CD4-positive, alpha-beta T cell treated with Interferon alpha-2 for 1 hour (primary cell): Measurements from ENCODE around the gene NAT8L.

Source experiments
- DNase-seq, 2 donors: peaks; one replicate each; pipeline ENCODE4 v3.0.0-alpha.2; 2020 to 2022

Gene NAT8L

DNA sequence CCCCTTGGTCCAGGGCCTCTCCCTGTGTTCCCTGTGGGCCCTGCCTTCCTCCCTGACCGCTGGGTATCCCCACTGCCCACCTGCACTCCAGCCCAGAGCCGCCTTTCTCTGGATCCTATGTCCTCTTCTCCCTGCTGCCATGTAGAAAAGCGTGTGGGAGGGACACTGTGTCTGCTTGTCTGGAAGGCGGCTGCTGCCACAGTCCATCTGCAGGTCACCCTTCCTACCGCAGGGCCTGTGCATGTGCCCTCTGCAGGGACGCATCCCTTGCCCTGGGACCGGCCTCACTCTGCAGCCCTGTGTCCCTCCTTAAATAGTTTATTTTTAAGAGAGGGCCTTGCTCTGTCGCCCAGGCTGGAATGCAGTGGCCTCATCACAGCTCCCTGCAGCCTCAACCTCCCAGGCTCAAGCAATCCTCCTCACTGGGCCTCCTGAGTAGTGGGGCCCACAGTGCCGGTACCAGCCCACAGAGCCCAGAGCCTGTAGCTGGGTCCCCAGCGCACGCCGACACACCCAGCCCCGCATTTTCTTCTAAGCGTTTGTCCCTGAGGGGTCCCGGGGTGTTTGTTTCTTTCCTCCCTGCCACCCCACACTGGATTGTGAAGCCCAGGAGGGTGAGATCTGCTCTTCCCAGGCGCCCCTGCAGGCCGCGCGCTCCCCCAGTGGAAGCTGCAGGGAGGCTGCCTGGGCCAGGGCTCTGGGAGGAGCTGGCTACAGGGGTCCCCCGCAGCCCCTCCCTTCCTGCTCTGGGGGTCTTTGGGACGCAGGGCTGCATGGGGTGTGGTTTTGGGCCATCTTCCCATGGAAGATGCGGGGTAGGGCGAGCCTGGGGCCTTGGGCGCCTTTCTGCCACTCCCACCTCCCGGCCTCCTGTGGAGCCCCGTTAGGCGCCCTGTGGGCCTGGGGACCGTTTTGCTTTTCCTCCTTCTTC is 12.8 kb upstream of the NAT8L start:
- no peak for DNase-seq

- DNase-seq, result no peak
These were observed 12.0 kb upstream of the NAT8L start for GRCh38 chr4:2047031-2047660.

GRCh38 chr4:2047781-2048581 is 11.1 kb upstream of the NAT8L start:
- no peak for DNase-seq

GRCh38 chr4:2048831-2049230 is 10.3 kb upstream of the NAT8L start:
- DNase-seq, result no peak

DNA sequence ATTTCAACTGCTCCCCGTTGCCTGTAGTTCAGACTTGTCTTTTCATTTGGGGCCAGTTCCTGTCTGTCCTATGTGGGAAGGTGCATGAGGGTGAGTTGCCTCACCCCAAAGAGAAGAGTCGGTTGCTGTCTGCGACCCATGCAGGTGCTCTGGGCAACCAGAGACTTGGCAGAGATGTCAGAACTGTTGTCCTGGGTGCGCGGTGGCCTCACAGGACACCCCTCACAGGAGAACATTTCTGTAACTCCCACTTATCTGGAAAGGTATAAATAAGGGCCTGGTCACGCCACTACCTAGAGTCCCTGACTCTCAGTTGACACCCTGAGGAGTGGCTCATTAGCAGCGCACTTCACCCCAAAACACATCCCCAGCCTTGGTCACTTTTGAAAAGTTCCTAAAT is 9.7 kb upstream of the NAT8L start:
- no peak for DNase-seq

DNA sequence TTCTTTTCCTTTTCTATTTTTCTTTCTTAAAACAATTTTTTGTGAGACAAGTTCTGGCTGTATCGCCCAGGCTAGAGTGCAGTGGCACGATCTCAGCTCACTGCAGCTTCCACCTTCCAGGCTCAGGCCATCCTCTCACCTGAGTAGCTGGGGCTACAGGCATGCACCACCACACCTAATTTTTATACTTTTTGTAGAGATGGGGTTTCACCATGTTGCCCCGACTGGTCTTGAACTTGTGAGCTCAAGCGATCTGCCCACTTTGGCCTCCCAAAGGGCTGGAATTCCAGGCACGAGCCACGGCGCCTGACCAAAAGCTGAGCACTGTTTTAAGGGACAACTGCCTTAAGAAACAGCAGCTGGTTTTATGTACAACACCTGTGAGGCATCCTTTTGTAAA is 9.3 kb upstream of the NAT8L start:
- DNase-seq, result no peak

DNA sequence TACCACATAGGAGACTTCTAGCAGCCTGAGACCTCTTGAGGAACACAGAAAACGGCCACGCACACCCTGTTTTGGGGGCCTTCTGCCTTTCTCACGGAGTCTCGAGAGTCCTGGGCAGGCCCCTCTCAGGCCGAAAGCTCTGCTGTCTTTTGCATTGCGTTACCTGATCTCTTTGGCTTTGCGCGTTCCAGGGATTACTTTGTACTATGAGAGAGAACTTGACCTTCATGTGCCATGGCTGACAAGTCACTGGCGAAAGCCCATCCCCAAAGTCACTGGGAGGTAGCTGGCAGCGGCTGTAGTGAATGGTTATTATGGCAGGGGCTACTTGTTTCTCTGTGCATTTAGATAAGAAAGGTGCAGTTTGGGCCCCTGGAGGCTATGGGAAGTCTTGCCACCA is 8.0 kb upstream of the NAT8L start:
- DNase-seq, result no peak

- DNase-seq, result no peak
These were observed 4.9 kb upstream of the NAT8L start for GRCh38 chr4:2054217-2054616.

GRCh38 chr4:2057382-2058065 is 1.6 kb upstream of the NAT8L start:
- DNase-seq, result no peak

- DNase-seq, result no peak
These were observed 672 bp upstream of the NAT8L start for GRCh38 chr4:2058264-2059045.

DNA sequence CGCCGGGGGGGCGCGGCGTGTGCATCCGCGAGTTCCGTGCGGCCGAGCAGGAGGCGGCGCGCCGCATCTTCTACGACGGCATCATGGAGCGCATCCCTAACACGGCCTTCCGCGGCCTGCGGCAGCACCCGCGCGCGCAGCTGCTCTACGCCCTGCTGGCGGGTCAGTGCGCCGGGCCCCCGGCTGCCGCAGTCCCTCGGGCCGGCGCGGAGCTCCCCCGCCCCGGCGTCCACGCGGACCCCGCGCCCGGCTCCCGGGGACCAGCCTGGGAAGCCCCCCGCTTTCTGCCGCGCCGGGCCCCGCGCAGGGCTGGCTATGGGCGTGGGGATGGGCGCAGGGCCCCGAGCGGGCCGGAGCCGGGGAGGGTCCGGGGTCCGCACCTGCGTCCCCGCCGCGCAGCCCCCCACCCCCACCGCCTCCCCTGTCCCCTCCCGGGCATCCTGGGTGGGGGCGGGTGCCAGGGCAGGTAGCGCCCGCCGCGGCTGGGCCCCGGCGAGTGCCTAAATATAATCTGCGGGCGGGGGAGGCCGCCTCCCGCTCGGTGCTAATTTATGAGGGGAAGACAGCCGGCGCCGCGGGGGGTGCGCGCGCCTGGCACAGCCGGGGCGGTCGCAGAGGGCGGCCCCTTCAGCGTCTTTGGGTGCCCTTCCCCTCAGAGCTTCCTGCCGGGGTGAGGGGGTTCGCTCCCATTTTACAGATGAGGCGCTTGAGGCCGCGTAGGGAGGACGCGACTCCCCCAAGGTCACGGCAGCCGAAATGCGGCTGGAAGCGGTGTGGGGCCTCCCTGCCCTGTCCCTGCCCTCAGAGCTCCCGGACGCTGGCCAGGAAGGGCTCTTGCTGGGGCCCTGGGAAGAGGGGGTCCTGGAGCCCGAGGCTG is 837 bp downstream of the NAT8L start:
- no peak for DNase-seq

- DNase-seq, result no peak
These were observed 1.6 kb downstream of the NAT8L start for GRCh38 chr4:2060611-2061185.

GRCh38 chr4:2061186-2062131 is 2.3 kb downstream of the NAT8L start:
- no peak for DNase-seq

DNA sequence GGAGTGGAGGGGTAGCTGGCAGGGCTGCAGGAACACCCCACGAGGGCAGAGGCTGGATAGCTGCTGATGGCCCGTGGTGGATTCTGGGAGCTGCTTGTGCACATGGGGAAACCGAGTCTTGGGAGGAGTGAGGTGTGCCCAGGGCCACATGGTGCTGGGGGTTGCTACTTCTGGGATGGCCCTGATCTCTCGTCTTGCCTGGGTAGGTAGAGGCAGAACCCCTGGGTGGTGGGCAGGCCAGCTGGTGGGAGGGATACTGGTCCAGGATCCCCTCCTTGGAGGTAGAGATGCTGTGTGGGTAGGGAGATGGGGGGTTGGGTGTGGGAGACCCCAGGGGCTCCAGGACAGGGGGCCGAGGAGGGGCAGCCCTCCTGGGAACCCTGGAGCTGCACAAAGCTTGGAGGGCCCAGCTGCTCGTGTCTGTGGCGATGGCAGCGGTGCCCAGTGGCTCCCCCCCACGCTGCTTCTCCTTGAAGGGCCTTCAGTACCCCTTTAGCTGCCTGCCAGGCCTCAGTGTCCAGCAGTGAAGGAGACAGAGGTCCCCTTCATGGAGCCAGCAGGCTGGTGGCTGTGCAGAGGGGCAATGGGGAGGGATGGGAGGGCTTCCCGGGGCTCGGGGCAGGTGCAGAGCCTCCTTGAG is 3.2 kb downstream of the NAT8L start:
- no peak for DNase-seq

DNA sequence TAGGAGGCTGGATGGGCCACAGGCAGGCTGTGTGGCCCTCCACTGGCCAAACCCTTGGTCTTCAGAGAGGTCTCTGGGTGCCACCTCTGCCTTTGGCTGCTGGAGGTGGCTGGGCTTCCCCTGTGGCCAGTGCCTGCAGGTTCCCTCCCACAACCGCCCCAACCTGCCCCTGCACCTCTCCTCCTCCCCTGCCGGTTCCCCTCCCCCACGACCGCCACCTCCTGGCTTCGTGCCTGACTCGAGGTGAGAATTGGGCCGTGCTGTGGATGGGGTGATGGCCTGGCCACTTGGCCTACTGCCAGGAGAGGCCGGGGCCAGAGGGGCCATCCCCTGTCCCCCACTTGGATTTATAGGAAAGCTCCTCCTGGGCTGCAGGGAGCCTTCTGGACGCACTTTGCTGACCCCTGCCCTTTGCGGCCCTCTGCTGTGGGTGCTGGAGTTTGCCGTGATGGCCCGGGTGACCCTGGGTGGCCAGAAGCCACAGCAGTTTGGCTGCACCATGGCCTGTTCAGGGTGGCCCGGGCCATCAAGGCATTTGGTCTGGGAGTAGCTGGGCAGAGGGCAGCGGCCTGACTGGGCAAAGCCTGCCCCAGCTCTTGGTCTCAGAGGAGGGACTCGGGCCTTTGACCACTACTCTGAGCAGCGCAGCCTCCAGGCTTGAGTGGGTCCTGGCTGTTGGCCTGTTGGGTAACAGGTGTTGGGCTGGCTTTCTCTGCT is 3.8 kb downstream of the NAT8L start:
- no peak for DNase-seq

DNA sequence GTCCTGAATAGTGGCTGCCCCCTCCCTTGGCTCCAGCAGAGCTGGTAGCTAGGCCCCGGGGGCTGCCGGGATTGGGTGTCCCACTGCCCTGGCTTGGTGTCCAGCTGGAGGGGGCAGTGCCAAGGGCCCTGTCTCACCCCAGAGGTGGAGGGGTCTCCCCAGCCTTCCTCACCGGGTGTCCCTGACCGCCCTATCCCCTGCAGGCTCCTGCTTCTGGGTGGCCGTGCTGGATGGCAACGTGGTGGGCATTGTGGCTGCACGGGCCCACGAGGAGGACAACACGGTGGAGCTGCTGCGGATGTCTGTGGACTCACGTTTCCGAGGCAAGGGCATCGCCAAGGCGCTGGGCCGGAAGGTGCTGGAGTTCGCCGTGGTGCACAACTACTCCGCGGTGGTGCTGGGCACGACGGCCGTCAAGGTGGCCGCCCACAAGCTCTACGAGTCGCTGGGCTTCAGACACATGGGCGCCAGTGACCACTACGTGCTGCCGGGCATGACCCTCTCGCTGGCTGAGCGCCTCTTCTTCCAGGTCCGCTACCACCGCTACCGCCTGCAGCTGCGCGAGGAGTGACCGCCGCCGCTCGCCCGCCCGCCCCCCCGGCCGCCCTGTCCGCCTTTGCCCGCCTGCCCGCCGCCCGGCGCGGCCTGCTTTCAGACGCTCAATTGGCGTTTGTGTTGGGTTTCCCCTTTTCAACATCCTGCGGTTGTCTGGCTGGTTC is 4.6 kb downstream of the NAT8L start:
- DNase-seq, result no peak

DNA sequence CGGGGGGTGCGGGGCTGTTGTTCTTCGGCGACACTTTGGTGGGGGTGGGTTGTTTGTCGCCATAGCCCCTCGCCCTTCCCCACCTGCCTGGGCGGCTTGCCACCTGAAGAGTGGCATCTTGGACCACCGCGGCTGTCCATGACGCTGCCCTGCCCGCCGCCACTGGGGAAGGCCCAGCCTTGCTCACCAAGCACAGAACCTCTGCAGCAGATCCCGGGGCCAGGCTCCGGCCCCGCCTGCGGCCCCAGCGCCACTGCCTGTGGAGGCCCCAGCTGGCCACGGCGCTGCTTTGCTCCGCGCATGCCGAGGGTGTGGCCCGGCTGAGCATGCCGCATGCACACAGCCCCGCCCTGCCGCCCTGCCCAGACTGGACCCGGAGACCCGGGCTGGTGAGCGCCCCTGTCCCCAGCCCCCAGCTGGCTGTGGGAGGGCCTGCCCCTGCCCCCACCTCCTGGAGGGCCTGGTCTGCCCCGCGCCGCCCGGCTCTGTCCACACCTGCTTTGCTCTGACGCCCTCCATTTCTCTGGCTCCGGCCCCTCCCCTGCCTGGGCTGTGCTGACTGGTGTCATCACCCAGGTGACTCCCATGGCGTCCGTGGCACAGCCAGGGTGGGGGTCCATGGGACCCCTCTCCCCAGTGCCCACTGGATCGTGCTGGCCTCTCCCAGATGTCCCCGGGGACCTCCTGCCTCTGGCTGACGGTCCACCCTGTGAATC is 5.3 kb downstream of the NAT8L start:
- DNase-seq, result no peak
